SK-N-SH treated with all-trans-retinoic acid at 6 μM for 48 hours (cell line): Measurements from ENCODE around the gene APC2.

Experiments
- ATAC-seq: fragments of 200-7000 bp; cut with Tn5 transposase; 3 replicates; pipeline ENCODE4 v1.9.1; 2020; ENCODE audit warnings: mild to moderate bottlenecking, moderate library complexity
- BACH2 ChIP-seq: fragments of 250-450 bp; sonication (Bioruptor Pico); IDR thresholded peaks from 2 replicates; pipeline ENCODE4 v1.9.0; 2021; ENCODE audit warnings: mild to moderate bottlenecking, borderline replicate concordance
- ESRRG ChIP-seq: fragments of 250-450 bp; sonication (Bioruptor Pico); IDR thresholded peaks from 2 replicates; pipeline ENCODE4 v1.6.1; 2021; ENCODE audit warnings: mild to moderate bottlenecking
- ISL1 ChIP-seq: fragments of 250-450 bp; sonication (Bioruptor Pico); IDR thresholded peaks from 2 replicates; pipeline ENCODE4 v2.1.2; 2022; ENCODE audit warnings: mild to moderate bottlenecking, moderate library complexity
- OSR1 ChIP-seq: fragments of 250-450 bp; sonication (Bioruptor Pico); IDR thresholded peaks from 2 replicates; pipeline ENCODE4 v1.8.0; 2022; ENCODE audit warnings: moderate library complexity, mild to moderate bottlenecking, inconsistent platforms
- PATZ1 ChIP-seq: fragments of 250-450 bp; sonication (Bioruptor Pico); IDR thresholded peaks from 2 replicates; pipeline ENCODE4 v1.8.0; 2020; ENCODE audit warnings: mild to moderate bottlenecking, moderate library complexity, borderline replicate concordance
- POU6F1 ChIP-seq: fragments of 250-450 bp; sonication (Bioruptor Pico); IDR thresholded peaks from 2 replicates; pipeline ENCODE4 v1.8.0; 2021; ENCODE audit warnings: low read depth, mild to moderate bottlenecking, moderate library complexity, borderline replicate concordance
- PPARA ChIP-seq: fragments of 250-450 bp; sonication (Bioruptor Pico); IDR thresholded peaks from 2 replicates; pipeline ENCODE4 v1.5.0; 2020; ENCODE audit warnings: mild to moderate bottlenecking, borderline replicate concordance
- SNAI2 ChIP-seq: fragments of 250-450 bp; sonication (Bioruptor Pico); IDR thresholded peaks from 2 replicates; pipeline ENCODE4 v1.5.0; 2020; ENCODE audit warnings: mild to moderate bottlenecking, moderate library complexity
- TCF4 ChIP-seq: fragments of 250-450 bp; sonication (Bioruptor Pico); IDR thresholded peaks from 2 replicates; pipeline ENCODE4 v1.8.0; 2021; ENCODE audit warnings: mild to moderate bottlenecking, moderate library complexity, borderline replicate concordance
- TOX ChIP-seq: fragments of 250-450 bp; sonication (Bioruptor Pico); IDR thresholded peaks from 2 replicates; pipeline ENCODE4 v1.8.0; 2021; ENCODE audit warnings: mild to moderate bottlenecking, moderate library complexity, borderline replicate concordance
- ZFP3 ChIP-seq: fragments of 250-450 bp; sonication (Bioruptor Pico); IDR thresholded peaks from 2 replicates; pipeline ENCODE4 v1.5.0; 2020; ENCODE audit warnings: mild to moderate bottlenecking, moderate library complexity
- ZNF565 ChIP-seq: fragments of 450-650 bp; formaldehyde crosslinking; conservative IDR thresholded peaks from 2 replicates; pipeline ENCODE4 v1.5.0; 2020; ENCODE audit warnings: low read depth, mild to moderate bottlenecking, moderate library complexity
- ZNF70 ChIP-seq: fragments of 450-650 bp; formaldehyde crosslinking; IDR thresholded peaks from 2 replicates; pipeline ENCODE4 v1.5.0; 2020; ENCODE audit warnings: mild to moderate bottlenecking, moderate library complexity
- ZNF8 ChIP-seq: fragments of 450-650 bp; formaldehyde crosslinking; IDR thresholded peaks from 2 replicates; pipeline ENCODE4 v1.5.0; 2020; ENCODE audit warnings: mild to moderate bottlenecking, moderate library complexity

The APC2 gene

GRCh38 chr19:1521636-1522035 is 71.7 kb downstream of the APC2 start:
- no peak for TF ChIP-seq PPARA
- TF ChIP-seq BACH2: no peak
- no peak for TF ChIP-seq ESRRG (CRISPR knock-in tag)
- no peak for TF ChIP-seq ZNF565 (CRISPR knock-in tag)
- TF ChIP-seq TOX: no peak
- TF ChIP-seq ZNF70 (CRISPR knock-in tag): no peak
- TF ChIP-seq ZNF8: no peak
- TF ChIP-seq ISL1 (CRISPR knock-in tag): no peak
- no peak for TF ChIP-seq ZFP3 (CRISPR knock-in tag)
- no peak for TF ChIP-seq SNAI2 (CRISPR knock-in tag)
- no peak for ATAC-seq

- no peak for ATAC-seq
- no peak for TF ChIP-seq TCF4 (CRISPR knock-in tag)
- no peak for TF ChIP-seq POU6F1 (CRISPR knock-in tag)
- no peak for TF ChIP-seq PPARA
- TF ChIP-seq PATZ1 (CRISPR knock-in tag): no peak
Observed at GRCh38 chr19:1522061-1522460, 72.1 kb downstream of the APC2 start.

- TF ChIP-seq POU6F1 (CRISPR knock-in tag) (no peak), TOX (no peak), ZNF565 (CRISPR knock-in tag) (no peak), OSR1 (no peak), ZFP3 (CRISPR knock-in tag) (no peak)
- ATAC-seq: no peak
Observed at GRCh38 chr19:1522838-1523237, 72.9 kb downstream of the APC2 start.
